NB4 (cell line): ENCODE results near the gene NTM.

Experiments
- CTCF ChIP-seq: IDR thresholded peaks from one replicate; pipeline ENCODE4 v1.5.1; 2012; ENCODE audit warnings: low read depth, low read length
- POLR2A ChIP-seq: IDR thresholded peaks from 2 replicates; pipeline ENCODE4 v1.6.1; 2011; ENCODE audit warnings: mild to moderate bottlenecking; ENCODE audit not compliant: insufficient read length; ENCODE audit errors: extremely low read depth

DNA sequence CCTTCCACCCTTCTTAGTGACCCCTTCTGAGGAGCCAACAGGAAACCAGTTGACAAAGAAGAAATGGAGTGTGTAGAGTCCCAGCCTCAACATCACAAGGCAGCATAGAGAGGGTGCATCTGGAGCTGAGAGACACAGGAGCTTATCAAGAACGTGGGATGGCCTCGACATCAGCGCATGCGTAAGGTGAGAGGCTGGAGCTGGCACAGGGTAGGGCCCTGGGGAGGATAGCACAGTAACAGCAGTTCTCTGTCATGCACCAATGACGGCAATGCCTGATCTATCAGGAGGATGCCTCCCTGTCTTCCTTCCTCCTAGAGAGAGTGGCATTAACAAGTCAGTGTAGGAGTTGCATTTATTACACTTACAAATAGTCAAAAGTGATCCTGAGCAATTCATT lies 426.1 kb downstream of the NTM start:
- no peak for TF ChIP-seq CTCF
- TF ChIP-seq POLR2A = no peak
